GM20431 (cell line): ENCODE data around the gene ZNF865.

ENCODE experiments used
- in situ Hi-C: fragments of 300-500 bp; cut with MseI, MboI; formaldehyde crosslinking; loops from one replicate; pipeline ENCODE4 v1.15.0; 2020; ENCODE audit warnings: low sequenced_read_pairs; ENCODE audit not compliant: unreplicated experiment

The ZNF865 gene

DNA sequence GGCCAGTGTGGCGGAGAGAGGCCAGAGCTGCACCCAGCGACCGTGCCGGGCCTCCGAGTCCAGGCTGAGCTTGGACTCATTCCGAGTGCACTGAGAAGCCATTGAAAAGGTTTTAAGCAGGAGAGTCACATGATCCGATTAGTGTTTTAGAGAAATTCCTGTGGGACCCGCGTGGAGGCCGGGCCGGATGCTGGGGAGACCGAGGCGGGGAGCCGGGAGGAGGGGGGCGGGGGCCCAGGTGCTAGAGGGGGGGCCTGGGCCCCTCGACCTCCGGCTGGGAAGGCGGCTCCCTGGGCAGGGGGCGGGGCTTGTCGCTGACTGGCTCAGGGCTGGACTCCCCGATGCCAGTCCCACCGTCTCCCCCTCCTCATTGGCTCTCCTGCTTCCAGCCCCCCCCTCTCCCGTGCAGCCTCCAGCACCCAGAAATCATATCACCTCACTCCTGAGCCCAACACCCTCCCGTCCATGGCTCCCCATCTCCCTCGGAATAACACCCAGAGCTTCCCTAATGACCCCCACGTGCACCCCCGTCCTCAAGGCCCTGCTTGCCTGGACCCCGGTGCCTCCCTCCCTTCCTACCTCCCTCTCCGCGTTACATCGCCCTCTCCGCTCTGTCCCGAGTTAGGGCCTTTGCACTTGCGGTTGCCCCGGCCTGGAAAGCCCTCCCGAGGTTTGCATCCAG is 19.6 kb upstream of the ZNF865 start:
- in situ Hi-C loops = no loop called here

DNA sequence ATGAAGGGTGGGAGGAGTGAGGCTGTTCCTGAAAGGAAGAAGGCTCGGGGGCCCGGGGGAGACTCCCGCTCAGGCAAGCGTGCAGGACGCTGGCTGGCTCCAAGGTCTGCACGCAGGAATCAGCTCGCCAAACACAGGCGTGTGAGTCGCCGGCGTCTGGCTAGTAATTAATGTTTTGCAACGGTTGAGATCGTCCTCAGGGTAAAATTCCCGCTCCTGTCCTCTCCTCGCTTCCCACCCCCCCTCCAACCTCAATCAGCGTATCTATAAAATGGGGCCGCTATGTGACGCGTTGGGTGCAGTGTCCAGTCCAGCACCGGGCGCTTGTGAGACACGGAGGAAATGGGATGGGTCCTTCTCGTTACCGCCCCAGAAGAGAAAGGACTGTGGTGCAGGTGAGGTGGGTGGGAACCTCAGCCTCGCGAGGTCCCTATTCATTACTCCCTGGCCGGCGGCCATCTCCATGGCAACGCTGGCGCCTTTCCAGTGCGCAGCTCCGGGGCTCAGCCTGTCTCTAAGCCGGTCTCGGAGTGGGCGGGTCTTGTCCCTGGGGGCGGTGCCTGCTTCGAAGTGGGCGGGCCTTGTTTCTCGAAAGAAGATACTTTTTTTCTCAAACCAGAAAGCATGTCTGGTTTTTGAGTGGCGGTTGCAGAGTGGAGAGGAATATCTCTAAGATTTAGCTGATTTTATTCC is 18.3 kb upstream of the ZNF865 start:
- in situ Hi-C loops = no loop called here

DNA sequence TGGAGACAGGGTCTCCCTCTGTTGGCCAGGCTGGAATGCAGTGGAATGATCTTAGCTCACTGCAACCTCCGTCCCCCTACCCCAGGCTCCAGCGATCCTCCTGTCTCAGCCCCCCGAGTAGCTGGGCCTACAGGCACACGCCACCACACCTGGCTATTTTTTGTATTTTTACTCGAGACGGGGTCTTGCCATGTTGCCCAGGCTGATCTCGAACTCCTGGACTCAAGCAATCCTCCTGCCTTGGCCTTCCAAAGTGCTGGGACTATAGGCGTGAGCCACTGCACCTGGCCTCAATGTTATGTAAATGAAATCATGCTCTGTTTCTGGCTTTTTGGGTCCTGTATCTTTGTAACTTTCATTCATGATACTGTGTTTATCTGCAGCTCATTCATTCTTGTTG is 16.7 kb upstream of the ZNF865 start:
- in situ Hi-C loops = no loop called here

DNA sequence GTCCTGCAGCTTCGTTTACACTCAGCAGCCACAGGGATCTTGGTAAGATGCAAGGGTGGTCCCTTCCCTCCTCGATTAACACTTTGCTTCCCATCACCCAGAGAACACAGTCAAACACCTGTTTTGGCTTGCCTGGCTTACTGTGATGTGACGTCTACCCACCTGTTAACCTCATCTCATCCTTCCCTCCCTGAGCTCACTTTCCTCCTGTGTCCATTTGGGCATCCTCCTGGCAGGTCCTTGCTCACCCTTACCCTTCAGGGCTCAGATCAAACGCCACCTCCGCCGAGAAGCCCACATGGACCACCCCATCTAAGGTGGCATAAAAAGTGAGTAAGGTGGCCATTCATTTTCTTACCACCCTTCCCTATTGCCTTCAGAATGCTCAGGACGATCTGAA is 15.3 kb upstream of the ZNF865 start:
- in situ Hi-C loops = no loop called here

DNA sequence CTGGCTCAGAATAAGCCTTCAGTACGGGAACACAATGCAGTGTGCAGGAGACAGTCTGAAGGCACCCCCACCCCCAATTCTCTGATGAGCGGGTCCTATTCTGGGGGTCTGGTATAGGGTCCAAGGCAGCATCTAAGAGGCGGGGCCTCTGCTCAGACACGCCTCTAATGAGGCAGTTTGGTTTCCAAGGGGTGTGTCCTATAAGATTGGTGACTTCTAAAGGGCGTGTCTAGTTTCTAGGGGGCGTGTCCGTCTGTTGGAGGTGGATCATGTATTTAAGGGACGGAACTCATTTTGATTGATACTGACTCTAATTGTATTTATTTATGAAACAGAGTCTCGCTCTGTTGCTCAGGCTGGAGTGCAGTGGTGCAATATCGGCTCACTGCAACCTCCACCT is 14.8 kb upstream of the ZNF865 start:
- in situ Hi-C loops = no loop called here

DNA sequence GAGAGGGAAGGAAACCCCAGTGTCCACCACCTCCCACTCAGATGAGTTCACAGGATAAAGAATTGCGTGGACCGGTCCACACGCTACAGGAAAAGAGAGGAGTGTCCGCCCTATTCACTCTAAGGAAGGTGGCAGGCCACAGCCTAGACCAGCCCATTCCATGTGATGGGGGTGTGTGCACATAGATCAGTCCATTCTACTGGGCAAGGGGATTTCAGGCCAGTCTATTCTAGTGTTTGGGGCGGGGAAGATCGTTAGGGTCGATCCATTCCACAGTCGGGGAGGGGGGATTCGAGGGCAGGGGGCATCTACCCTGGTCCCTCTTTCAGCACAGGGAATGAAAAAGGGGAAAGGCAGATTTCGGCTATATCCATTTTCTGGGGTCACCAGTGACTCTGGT is 13.9 kb upstream of the ZNF865 start:
- in situ Hi-C loops = no loop called here

DNA sequence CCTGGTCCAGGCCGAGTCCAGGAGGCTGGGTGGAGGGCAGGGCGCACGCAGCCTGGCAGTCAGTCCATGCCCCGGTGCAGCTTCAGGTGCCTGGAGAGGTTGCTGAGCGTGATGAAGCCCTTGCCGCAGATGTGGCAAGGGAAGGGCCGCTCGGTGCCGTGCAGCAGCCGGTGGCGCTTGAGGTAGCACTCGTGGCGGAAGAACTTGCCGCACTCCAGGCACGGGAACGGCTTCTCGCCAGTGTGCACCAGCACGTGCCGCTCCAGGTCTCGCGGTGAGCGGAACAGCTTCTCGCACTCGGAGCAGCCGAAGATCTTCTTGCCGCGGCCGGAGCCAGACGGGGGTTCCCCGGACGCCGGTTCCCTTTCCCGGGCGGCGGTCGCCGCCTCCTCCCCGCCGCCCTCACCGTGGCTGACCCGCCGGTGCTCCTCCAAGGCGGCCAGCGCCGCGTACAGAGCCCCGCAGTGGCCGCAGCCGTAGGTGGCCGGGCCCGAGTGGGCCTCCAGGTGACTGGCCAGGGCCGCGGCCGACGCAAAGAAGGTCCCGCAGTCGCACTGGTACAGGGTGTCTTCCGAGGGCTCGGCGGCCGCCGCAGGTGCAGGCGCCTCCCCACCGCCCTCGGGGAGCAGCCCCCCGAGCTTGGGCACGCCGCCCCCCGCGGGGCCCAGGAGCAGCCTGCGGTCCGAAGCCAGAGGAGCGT is 12.9 kb upstream of the ZNF865 start:
- in situ Hi-C loops = no loop called here

DNA sequence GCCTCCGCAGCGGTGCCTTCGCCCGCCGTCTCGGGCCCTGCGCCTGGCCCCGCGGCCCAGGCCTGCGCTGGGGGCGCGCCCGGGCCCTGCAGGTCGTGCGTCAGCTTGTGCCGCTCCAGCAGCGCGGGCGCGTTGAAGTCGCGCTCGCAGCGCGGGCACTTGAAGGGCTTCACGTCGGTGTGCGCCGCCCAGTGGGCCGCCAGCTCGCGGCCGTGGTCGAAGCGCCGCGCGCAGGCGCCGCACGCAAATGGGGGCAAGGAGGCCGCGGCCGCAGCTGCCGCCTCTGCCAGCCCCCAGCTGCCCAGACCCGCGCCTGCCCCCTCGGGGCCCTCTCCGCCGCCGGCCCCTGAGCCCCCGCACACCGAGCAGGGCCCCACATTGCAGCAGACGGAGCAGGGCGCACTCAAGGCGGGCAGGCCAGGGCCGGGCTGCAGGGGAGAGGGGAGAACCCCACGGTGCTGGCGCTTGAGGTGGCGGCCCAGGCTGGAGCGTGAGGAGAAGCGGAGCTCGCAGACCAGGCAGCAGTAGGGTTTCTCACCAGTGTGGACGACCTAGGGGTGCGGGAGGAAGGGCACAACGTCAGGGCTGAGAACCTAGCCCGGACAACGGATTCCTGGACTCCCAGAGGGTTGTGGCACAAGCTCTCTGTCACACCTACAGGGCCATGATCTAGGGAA is 12.2 kb upstream of the ZNF865 start:
- in situ Hi-C loops = no loop called here

DNA sequence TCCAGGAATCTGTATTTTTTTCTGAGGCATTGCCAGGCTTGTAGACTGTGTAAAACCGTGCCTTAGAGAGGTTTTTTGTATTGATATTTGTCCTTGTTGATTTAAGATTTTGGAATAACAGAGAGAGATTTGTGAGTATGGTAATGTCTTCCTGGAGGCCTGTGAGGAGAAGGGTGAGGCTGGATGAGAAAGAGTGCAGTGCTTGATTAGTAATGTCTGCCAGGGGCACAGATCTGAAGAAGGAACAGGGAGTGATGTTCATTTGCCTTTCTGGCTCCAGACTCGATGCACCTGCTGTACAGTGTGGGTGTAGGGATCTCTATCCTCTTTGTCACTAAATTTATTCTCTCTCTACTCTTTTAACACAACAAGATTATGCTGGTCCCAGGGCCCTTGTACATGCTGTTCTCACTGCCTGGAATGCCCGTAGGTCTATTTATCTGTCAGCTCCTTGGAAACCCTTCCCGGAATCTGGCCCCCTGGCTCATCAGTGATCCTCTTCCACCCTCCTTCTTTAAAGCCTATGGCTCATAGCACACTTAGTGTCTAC is 10.4 kb upstream of the ZNF865 start:
- in situ Hi-C loops = no loop called here

DNA sequence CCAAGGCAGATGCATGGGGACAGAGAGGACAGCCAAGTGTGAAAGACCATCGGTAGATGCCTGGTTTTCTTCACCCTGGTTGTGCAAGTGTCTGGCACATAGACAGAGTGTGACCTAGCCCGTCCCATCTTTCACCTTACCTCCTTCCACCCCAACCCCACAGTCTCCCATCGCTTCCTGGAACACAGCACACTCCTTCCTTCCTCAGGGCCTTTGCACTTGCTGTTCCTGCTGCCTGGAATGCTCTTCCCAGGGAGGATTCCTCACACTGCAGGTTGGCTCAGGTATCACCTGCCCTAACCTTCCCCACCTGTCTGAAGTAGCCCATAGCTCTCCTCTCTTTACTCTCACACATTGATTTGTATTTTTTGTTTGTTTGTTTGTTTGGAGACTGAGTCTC is 9.1 kb upstream of the ZNF865 start:
- in situ Hi-C loops = no loop called here

DNA sequence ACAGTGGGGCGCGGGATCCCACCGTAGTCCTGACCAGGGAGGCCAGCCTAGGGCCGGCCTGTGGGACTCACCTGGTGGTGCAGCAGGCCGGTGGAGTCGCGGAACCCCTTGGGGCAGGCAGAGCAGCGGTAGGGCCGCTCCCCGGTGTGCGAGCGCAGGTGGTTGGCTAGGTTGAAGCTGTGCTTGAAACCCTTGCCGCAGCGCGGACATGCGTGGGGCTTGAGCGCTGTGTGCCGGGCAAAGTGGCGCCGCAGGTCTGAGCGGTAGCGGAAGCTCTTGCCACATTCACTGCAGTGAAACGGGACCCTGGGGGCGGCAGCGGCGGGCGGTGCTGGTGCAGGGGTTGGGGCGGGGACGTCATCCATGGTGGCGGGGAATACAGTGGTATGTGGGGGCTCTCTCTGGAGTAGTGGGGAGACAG is 7.9 kb upstream of the ZNF865 start:
- in situ Hi-C loops = no loop called here

DNA sequence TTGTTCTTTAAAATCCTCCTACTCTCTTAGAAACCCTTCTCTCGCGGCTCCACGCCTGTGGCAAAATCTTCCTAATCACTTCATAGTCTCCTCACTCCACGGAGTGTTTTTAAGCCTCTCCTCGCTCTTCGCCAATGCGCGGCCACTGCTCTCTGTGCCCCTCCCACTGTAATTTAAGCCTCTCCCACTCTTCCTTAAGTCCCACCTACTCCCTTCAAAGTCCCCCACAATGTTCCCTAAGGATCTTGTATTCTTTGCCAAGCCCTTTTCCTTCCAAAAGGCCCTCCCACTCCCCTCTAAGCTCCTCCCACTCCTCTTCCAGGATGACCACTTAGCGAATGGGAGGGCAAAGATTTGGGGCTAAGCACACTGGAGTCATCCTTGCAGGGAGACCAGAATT is 7.4 kb upstream of the ZNF865 start:
- in situ Hi-C loops = no loop called here

DNA sequence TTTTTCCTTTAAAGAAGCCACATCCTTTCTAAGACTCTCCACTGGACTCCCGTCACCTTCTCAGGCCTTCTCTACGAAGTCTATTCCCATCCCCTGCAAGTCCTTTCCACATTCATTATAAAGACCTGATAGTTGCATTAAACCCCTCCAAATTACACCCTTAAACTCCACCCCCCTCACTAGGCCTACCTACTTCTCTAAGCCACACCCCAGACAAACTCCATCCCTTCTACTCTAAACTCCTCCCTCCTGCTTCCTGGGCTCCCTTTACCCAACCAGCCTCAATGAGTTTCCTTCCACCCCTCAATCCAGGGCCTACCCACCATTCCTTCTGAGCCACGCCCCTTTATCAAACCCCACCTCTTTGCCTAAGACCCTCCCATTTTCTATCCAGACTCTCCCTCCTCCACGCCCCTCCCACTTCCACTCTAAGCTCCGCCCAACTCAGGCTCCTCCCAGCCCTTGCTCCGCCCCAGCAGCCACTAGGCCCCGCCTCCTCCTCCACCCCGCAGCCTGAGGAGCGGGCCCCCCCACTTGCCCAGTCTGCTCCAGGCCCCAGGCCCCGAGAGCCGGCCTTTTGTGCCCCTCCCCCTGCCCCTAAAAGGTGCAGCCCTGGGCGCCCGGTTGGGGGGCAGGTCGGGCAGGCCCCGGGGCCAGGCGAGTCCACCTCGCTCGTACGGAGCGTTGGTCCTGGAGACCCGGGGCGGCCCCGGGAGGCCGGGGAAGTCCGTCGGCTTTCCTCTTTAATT is 6.6 kb upstream of the ZNF865 start:
- in situ Hi-C loops = no loop called here

DNA sequence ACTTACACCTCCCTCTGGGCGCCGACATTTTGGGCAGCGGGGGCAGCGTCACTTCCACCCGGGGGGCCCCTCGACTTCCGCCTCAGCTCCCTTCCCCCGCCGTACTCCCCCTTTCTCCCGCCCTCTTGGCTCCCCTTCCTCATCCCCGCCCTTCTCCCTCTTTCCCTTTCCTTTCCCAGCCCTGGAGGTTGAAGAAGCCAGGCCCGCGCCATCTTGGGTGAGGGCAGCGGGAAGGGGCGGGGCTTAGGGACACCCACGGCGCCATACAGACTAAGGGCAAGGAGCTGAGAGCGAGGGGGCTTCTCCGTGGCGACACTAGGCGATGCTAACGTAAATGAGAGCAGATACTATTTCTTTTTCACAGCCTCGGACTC is 6.0 kb upstream of the ZNF865 start, which contains the start of gene FIZ1:
FIZ1 (minus strand) TSS at position 50 of the 374 bp plus-strand sequence. CDS start 1,652 bp downstream, outside the sequence.
- in situ Hi-C loops = no loop called here

DNA sequence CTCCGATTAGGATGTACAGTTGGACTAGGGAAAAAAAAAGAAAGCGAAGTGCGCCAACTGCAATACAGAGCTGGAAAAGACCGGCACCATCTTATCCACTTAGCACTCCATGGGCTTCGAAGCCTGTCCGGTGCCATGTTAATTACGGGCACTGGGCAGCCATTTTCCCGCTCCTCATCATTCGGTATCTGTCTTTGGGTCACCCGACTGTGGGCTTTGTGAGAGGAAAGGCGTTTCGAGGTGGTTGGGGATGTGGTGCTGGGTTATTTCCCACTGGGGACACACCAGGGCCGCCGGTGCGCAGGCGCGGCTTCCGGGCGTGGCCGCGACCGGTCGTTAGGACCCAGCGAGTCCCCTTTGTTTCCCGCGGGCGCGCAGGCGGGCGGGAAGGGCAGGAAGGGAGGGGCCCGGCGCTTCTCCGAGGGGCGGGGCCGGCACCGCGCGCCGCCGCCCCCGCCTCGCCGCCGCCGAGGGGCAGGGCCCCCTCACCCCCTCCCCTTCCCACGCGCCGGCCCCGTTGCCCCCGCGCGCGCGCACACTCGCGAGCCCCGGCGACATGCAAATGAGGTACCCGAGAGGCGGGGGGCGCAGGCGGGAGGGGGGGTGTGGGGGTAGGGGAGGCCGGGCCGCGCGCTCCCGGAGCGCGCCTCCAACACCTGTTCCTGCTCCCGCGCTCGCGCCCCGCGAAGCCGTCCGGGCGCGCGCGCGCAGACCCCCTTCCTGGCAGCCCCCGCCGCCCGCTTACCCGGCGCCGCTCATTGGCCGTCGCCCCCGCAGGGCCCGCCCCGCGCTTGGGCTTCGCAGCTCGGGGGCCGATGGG is 5.4 kb upstream of the ZNF865 start, which contains the start of gene ZNF524:
ZNF524 (plus strand) TSS at position 447 of the 820 bp plus-strand sequence. CDS start 1,825 bp downstream, outside the sequence.
- in situ Hi-C loops = no loop called here

DNA sequence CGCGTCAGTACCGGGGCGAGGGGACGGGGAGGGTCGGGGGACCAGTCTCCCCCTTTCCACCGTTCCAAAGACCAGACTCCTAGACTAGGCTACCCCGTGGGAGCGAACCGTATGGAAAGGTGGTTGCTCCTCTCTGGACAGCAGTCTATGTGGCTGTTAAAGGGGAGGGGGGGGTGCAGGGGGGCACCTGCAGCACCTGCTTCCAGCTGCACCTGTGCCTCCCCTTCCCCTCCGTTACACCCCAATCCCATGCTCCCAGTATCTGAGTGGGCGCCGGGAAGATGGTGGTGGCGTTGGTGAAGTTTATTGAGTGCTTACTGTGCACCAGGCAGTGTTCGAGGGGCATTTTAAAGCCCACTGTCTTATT is 4.8 kb upstream of the ZNF865 start:
- in situ Hi-C loops = no loop called here

DNA sequence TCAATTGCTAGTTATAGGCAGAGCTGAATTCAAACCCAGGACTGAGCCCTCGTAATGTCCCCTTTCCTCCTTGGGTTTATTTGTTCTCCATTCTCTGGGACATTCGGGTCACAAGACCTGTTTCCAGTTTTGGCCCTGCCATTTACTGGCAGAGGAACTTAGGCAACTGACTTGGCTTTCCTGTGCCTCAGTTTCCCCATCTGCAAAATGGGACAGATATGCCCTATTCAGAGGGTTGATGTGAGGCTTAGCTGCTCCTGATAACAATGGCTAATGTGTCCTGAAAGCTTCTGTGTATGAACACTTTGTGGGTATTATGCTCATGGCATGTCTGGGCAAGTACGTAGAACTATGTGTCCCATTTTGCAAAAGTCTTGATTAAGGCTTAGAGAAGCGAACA is 4.4 kb upstream of the ZNF865 start:
- in situ Hi-C loops = no loop called here

DNA sequence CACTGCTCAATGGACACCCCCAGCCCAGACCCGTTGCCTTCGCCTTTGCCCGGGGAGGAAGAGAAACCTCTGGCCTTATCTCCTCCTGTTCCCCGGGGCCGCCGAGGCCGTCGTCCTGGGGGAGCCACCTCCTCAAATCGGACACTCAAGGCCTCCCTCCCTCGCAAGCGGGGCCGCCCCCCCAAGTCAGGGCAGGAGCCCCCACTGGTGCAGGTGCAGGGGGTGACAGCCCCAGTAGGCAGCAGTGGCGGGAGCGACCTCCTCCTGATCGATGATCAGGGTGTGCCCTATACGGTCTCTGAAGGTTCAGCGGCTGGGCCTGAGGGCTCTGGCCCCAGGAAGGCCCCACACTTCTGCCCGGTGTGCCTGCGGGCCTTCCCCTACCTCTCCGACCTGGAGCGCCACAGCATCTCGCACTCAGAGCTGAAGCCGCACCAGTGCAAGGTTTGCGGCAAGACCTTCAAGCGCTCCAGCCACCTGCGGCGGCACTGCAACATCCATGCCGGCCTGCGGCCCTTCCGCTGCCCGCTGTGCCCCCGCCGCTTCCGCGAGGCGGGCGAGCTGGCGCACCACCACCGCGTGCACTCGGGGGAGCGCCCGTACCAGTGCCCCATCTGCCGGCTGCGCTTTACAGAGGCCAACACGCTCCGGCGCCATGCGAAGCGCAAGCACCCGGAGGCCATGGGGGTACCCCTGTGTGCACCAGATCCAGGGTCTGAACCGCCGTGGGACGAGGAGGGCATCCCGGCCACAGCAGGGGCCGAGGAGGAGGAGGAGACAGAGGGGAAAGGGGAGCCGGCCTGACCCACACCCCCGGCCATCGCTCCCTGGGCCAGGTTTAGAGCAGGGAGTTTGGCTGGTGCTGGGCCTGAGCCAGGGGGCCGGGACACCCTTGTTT is 3.1 kb upstream of the ZNF865 start:
- in situ Hi-C loops = no loop called here
